NK-92 treated with Interleukin-12 subunit alpha and Interleukin-12 subunit beta, amount 100 ng/mL, for 24 hours (cell line): ENCODE data around the gene DLAT.
"Not testable (repeated sequence)": the region's sequence is repeated elsewhere in the genome, so short reads cannot be mapped to it uniquely, and the experiment has no call there.

Source experiments
- DNase-seq: peaks from one replicate; lab custom pipeline; 2025; lab: John Stamatoyannopoulos, UW

Gene DLAT

GRCh38 chr11:112005422-112006094, 19.6 kb upstream of the DLAT start:
- DNase-seq: no peak

- DNase-seq: not testable (repeated sequence)
Observed at GRCh38 chr11:112006095-112006441, 19.1 kb upstream of the DLAT start.

DNA sequence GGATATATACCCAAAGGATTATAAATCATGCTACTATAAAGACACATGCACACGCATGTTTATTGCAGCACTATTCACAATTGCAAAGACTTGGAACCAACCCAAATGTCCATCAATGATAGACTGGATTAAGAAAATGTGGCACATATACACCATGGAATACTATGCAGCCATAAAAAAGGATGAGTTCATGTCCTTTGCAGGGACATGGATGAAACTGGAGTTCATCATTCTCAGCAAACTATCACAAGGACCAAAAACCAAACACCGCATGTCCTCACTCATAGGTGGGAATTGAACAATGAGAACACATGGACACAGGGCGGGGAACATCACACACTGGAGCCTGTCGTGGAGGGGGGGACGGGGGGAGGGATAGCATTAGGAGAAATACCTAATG, 13.8 kb upstream of the DLAT start:
- not testable (repeated sequence) for DNase-seq

- no peak for DNase-seq
Observed at GRCh38 chr11:112012874-112013273, 12.3 kb upstream of the DLAT start.

- DNase-seq: no peak
Observed at GRCh38 chr11:112013497-112014164, 11.6 kb upstream of the DLAT start.

- DNase-seq: no peak
Observed at GRCh38 chr11:112016088-112016764, 9.0 kb upstream of the DLAT start.

GRCh38 chr11:112016765-112017376, 8.3 kb upstream of the DLAT start:
- DNase-seq: no peak

GRCh38 chr11:112017538-112017937, 7.7 kb upstream of the DLAT start:
- no peak for DNase-seq

- no peak for DNase-seq
Observed at GRCh38 chr11:112019066-112019465, 6.1 kb upstream of the DLAT start.

DNA sequence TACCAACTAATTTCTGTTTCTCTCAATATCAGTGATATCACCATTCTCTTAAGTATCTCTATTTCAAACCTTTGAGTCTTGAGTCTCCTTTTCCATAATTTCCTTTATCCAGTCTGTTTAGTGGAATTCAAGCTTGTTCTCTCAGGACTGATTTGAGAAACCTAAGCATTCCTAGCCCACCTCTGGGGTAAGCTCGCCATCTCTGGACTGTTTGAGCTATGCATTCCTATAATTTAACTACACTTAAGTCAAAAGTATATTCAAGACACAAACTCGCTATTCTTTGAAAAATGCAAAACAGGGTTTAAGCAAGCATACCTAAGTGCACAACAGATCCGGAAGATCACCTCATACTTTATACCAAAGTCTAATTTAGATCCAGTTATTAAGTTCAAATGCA, 2.1 kb upstream of the DLAT start:
- DNase-seq: no peak

DNA sequence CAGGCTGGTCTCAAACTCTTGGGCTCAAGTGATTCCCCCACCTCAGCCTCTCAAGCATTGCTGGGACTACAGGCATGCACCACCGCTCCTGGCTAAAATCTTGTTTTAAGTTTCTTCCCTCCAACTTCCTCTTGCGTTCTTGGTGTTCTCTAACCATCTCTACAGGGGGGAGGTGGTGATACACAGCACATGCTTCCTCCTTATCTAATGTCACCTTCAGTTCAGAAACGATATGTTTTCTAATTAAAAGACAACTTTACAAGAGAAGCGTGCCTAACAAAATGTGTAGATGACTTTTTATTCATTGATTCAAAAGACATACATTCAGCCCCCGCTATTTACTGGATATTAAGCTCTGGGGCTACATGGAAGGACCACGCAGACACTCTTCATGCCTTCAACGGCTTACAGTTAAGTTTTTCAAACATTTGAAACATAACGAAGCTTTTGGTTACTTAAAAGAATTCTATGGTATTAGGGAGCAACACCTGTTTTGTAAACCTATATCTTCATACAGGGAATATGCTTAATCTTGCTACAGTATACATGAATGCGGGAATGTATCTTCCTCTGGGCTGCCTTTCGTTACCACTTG, 933 bp upstream of the DLAT start:
- DNase-seq: no peak

DNA sequence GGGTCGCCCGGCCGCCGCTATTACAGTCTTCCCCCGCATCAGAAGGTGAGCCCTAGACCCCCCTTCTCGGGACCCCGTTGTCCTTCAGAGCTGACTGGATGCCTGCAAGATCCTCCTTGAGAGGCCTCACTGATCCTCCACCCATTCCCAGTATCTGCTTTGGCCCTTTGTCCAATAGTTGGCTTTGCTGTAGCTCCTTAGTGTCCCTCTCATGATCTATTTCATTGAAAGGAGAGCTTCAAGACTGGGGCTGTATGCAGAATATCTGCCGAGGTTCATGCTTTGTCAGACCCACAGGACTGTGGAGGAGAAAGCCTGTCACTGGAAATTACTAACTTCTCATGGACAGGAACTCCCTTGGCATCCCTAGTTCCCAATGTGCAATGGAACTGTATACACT, 499 bp downstream of the DLAT start:
- no peak for DNase-seq

DNA sequence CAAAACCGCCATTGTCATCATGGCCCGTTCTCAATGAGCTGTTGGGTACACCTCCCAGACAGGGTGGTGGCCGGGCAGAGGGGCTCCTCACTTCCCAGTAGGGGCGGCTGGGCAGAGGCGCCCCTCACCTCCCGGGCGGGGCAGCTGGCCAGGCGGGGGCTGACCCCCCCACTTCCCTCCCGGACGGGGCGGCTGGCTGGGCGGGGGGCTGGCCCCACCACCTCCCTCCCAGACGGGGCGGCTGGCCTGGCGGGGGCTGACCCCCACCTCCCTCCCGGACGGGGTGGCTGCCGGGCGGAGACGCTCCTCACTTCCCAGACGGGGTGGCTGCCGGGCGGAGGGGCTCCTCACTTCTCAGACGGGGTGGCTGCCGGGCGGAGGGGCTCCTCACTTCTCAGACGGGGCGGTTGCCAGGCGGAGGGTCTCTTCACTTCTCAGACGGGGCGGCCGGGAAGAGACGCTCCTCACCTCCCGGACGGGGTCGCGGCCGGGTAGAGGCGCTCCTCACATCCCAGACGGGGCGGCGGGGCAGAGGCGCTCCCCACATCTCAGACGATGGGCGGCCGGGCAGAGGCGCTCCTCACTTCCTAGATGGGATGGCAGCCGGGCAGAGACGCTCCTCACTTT, 1.7 kb downstream of the DLAT start:
- DNase-seq: not testable (repeated sequence)

DNA sequence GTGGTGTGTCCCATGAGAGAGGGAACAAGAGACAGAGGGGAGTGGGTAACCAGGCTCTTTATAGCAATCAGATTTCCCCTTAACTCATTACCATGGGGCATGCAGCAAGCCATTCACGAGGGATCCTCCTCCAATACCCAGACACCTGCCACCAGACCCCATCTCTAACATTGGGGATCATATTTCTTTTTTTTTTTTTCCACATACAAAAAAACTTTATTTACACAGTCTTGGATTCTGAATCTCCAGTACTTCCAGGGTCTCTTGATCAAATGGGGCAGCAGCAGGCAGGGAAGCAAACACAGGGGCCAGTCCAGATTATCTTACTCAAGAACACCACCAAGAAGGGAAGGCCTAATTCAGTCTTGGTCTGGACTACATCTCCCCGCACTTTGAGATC, 4.3 kb downstream of the DLAT start:
- no peak for DNase-seq

DNA sequence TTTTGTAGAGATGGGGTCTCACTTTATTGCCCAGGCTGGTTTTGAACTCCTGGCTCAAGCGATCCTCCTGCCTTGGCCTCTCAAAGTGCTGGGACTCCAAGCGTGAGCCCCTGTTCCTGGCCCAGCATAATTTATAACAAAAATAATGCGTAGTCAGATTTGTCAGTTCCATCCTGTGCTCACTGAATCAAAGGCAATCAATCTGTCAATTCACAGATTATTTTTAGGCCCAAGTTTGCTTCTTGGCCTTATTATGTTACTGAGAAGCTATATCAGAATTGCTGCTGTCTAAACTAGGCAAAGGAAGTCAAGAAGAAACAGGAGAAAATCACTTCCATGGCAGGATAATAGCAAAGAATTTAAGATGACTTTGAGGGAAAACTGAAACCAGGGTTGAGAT, 8.7 kb downstream of the DLAT start:
- DNase-seq: no peak

GRCh38 chr11:112037527-112037926, 12.3 kb downstream of the DLAT start:
- DNase-seq: no peak

DNA sequence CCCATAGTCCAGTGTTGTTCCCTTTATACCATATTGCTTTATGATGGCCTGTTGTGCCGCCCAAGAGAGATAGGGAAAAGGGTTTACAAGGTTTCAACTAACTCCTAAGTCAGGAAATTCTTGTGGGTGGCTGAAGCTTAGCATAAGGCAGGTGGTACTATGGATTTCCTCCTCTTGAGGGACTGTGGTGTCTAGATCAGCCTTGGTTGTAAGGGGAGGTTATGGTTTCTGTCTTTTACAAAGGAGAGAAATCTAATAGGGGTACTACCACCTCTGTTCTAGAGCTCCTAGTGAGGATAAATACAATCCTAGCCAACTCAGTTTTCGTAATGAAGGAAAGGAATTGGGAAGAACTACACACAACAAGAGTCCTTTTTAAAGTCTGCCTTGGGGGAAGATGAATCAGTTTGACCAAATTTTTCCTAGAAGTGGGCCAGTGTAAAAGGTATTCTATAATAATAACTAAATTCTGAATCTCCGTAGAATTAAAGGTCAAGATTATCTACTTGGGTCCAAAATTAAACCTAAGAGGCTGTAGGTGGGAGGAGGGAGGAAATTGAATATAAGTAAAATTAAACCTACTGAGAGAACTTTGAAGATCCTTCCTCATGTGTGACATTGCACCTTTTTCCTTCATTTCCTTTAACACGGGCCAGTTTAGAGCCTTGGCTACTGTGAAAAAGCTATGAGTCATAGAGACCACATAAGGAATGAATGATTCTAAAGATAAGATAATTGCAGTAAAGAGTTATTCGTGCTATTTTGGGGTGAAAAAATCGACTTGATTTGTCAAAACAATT, 17.2 kb downstream of the DLAT start:
- no peak for DNase-seq

- DNase-seq: no peak
Observed at GRCh38 chr11:112042961-112043304, 17.7 kb downstream of the DLAT start.

- DNase-seq: no peak
Observed at GRCh38 chr11:112044961-112045360, 19.8 kb downstream of the DLAT start.

GRCh38 chr11:112046647-112047046, 21.4 kb downstream of the DLAT start:
- DNase-seq: not testable (repeated sequence)

- DNase-seq: not testable (repeated sequence)
Observed at GRCh38 chr11:112048256-112048655, 23.0 kb downstream of the DLAT start.
